Ascending aorta (tissue), 2 donors: Measurements from ENCODE around the gene IFT81. TPM values are rescaled to one million over a fixed set of nuclear protein-coding genes. Genes with fewer than 3 reads are reported as not detected.

Source experiments
- DNase-seq, 2 donors: peaks; one replicate each; pipeline ENCODE4 v3.0.0-alpha.2; 2019; ENCODE audit warnings: low spot score in 2 of 2
- H3K27ac ChIP-seq, 2 donors: fragments of 200-600 bp; sonication (generic); one replicate each; pipeline ENCODE4 v1.5.1; 2016 to 2017; ENCODE audit warnings: mild to moderate bottlenecking in 1 of 2
- H3K27me3 ChIP-seq: fragments of 200-600 bp; sonication (generic); one replicate; pipeline ENCODE4 v1.5.1; 2017
- H3K36me3 ChIP-seq, 2 donors: fragments of 200-600 bp; sonication (generic); one replicate each; pipeline ENCODE4 v1.5.1; 2016
- H3K4me1 ChIP-seq, 2 donors: fragments of 200-600 bp; sonication (generic); one replicate each; pipeline ENCODE4 v1.5.1; 2016 to 2017; ENCODE audit warnings: mild to moderate bottlenecking in 1 of 2
- H3K4me3 ChIP-seq, 2 donors: fragments of 200-600 bp; sonication (generic); one replicate each; pipeline ENCODE4 v1.5.1; 2016 to 2017; ENCODE audit warnings: mild to moderate bottlenecking in 1 of 2
- H3K9me3 ChIP-seq, 2 donors: fragments of 200-600 bp; sonication (generic); one replicate each; pipeline ENCODE4 v1.5.1; 2016
- CTCF ChIP-seq, 3 experiments: fragments of 200-600 bp in 2 of 3; fragments of 450-650 bp in 1 of 3; sonication (generic) in 2 of 3; IDR thresholded peaks; one replicate each; pipeline ENCODE4 v1.5.1; 2016 to 2019; ENCODE audit warnings: antibody characterized with exemption in 3 of 3, mild to moderate bottlenecking in 1 of 3, moderate library complexity in 1 of 3
- intact Hi-C: fragments of 100-400 bp; cut with DNase I; formaldehyde crosslinking; loops from one replicate; pipeline ENCODE4 v1.15.1; 2023
- total RNA-seq: library from RNA; depleted of rRNA; stranded (reverse); fragments of >200 nt; gene quantifications from one replicate; pipeline ENCODE4 v1.1.0, GENCODE V29; 2016

IFT81 gene
- total RNA-seq, 1 donor from 2014 or later, result 12.0 TPM

GRCh38 chr12:110126557-110126956, 2.4 kb downstream of the IFT81 start:
- intact Hi-C loops, result no loop called here

GRCh38 chr12:110134691-110135411, 10.7 kb downstream of the IFT81 start:
- H3K27me3 ChIP-seq, result no peaks in the 10 kb centered on the region
- peak overlapping the region; percentile 21 for H3K27ac ChIP-seq
- no peak for DNase-seq
- no peak for TF ChIP-seq CTCF (IDR thresholded peaks at IDR 0.05)
- intact Hi-C loops, result no loop called here
- H3K4me3 ChIP-seq, result no peak overlapping the region
- no peaks in the 10 kb centered on the region for H3K9me3 ChIP-seq
- H3K36me3 ChIP-seq, result peaks cover 19 to 32% of the 10 kb centered on the region in 2 donors
- H3K4me1 ChIP-seq, result peaks cover 0 to 13% of the 10 kb centered on the region in 2 donors

More at GRCh38 chr12:110126557-110126956, 2.4 kb downstream of the IFT81 start:
- no peaks in the 10 kb centered on the region for H3K27me3 ChIP-seq
- H3K36me3 ChIP-seq, result peaks cover 0 to 13% of the 10 kb centered on the region in 2 donors
- no peaks in the 10 kb centered on the region for H3K9me3 ChIP-seq
- H3K4me1 ChIP-seq, result peaks cover 0 to 7% of the 10 kb centered on the region in 2 donors
- TF ChIP-seq CTCF (IDR thresholded peaks at IDR 0.05), result no peak
- DNase-seq, result no peak
- peak overlapping the region; percentile 1 to 34 for H3K27ac ChIP-seq
- no peak overlapping the region for H3K4me3 ChIP-seq

GRCh38 chr12:110135806-110136205, 11.6 kb downstream of the IFT81 start:
- no peak overlapping the region for H3K4me3 ChIP-seq
- peak overlapping the region; percentile 21 for H3K27ac ChIP-seq
- intact Hi-C loops, result no loop called here
- DNase-seq, result no peak
- H3K36me3 ChIP-seq, result peaks cover 19 to 29% of the 10 kb centered on the region in 2 donors
- H3K27me3 ChIP-seq, result no peaks in the 10 kb centered on the region
- no peaks in the 10 kb centered on the region for H3K9me3 ChIP-seq
- TF ChIP-seq CTCF (IDR thresholded peaks at IDR 0.05), result no peak
- H3K4me1 ChIP-seq, result peaks cover 0 to 13% of the 10 kb centered on the region in 2 donors

GRCh38 chr12:110137786-110138185, 13.6 kb downstream of the IFT81 start:
- DNase-seq, result no peak
- Histone ChIP-seq H3K36me3 (peaks cover 19 to 29% of the 10 kb centered on the region in 2 donors), H3K27ac (peak overlapping the region in 1 of 2 donors; percentile 18), H3K4me3 (no peak overlapping the region), H3K27me3 (no peaks in the 10 kb centered on the region), H3K4me1 (peaks cover 0 to 16% of the 10 kb centered on the region in 2 donors), H3K9me3 (no peaks in the 10 kb centered on the region)
- intact Hi-C loops, result no loop called here
- no peak for TF ChIP-seq CTCF (IDR thresholded peaks at IDR 0.05)

- no peak for TF ChIP-seq CTCF (IDR thresholded peaks at IDR 0.05)
- peak overlapping the region; percentile 42 to 73 for H3K27ac ChIP-seq
- peak in 1 of 2 donors; percentile 80 for DNase-seq
- peaks cover 24 to 28% of the 10 kb centered on the region in 2 donors for H3K36me3 ChIP-seq
- no peak overlapping the region for H3K4me3 ChIP-seq
- H3K4me1 ChIP-seq, result peaks cover 0 to 3% of the 10 kb centered on the region in 2 donors
- no peaks in the 10 kb centered on the region for H3K9me3 ChIP-seq
- no peaks in the 10 kb centered on the region for H3K27me3 ChIP-seq
- intact Hi-C loops, result loop anchor here (5.0 kb wide), 1 partner anchor 39 kb away; no protein-coding TSS in a partner anchor
These were observed 17.2 kb downstream of the IFT81 start for GRCh38 chr12:110141389-110141788.
